ENCODE results near the gene GPR151.
A peak's percentile ranks its signal among the peaks of the same experiment; 100 is the strongest.

GPR151 gene

DNA sequence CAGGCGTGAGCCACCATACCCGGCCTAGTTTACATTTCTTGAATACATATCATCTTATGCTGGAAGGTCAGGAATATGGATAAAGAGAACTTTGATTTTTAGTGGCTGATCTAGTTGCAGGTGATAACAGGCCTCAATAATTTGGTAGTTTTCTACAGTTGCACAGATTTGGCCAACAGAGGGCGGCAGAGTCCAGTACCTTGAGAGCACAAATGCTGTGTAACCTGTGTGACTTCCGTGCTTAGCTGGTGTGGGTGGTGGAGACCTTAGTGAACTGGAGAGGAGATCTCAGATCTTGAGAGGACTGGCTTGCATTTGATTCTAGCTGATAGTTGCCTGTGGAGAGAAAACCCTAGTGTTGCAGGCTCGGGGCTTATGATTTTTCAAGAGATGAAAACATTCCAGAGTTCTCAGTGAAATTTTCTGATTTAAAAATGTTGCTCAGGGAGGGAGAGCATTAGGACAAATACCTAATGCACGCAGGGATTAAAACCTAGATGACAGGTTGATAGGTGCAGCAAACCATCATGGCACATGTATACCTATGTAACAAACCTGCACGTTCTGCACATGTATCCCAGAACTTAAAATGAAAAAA, 17.4 kb upstream of the GPR151 start:
- Mint-ChIP-seq H3K9me3 (no peaks in the 10 kb centered on the region), H3K4me1 (peaks cover 7% of the 10 kb centered on the region), H3K27ac (no peak overlapping the region), H3K4me3 (no peak overlapping the region), H3K27me3 (no peaks in the 10 kb centered on the region)
- DNase-seq (peak; percentile 68 to 76), ATAC-seq (peak; percentile 93)

DNA sequence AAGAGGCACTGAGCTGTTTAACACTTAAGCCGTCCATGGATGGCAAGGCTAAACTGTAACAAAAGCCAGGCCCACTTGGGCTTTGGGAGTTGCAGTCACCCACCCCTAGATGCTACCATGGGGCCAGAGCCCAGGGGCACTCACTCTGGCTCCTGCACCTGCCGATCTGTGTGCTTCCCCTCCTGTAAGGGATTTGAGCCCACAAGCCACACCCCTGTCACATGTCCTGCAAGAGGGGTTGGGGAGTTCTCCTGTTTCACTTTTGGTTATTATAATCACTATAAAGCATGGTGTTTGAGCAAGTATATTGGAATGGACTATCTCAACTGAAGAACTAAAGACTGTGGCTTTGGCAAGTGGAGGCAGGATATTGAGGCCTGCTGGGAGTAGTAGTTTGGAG, 14.0 kb upstream of the GPR151 start:
- DNase-seq = no peak
- no peak overlapping the region for H3K27ac Mint-ChIP-seq
- peak; percentile 55 for ATAC-seq
- H3K4me1 Mint-ChIP-seq = peaks cover 7% of the 10 kb centered on the region
- H3K4me3 Mint-ChIP-seq = no peak overlapping the region
- H3K9me3 Mint-ChIP-seq = no peaks in the 10 kb centered on the region
- H3K27me3 Mint-ChIP-seq = no peaks in the 10 kb centered on the region

DNA sequence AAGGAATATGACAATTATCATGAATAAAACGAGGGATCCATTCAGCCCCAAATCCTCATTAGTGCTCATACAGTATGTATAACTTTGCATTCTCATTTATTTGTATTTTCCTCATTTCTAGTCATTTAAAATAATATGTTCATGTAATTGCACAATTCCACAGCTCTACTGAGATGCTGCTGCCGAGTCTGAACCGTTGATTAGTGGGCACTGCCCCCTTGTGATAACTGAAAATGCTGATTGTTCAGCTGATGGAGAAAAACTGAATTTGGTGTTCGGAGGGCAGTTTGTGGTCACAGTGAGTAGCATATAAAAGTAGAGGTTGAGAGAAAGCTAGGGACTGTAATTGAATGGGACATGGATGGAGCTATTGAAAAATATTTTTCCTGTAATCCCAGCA, 12.2 kb upstream of the GPR151 start:
- H3K9me3 Mint-ChIP-seq = no peaks in the 10 kb centered on the region
- ATAC-seq (no peak), DNase-seq (no peak)
- no peak overlapping the region for H3K27ac Mint-ChIP-seq
- H3K4me1 Mint-ChIP-seq = peaks cover 3% of the 10 kb centered on the region
- no peak overlapping the region for H3K4me3 Mint-ChIP-seq
- no peaks in the 10 kb centered on the region for H3K27me3 Mint-ChIP-seq

DNA sequence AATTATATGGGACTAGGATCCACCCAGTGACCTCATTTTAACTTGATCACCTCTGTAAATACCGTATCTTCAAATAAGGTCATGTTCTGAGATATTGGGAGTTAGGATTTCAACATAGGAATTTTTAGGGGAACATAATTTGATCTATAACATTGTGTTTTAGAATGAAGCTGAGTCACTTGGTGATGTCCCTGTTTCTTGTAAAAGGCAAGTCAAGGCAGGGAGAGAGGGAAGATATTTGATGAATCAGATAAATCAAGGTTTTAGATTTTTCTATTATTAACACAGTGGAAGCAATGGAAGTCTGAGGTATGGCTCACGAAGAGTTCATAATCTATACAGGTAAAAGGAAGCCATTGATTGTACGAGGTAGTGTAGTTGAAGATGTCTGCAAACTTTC, 11.8 kb upstream of the GPR151 start:
- Mint-ChIP-seq H3K27ac (no peak overlapping the region), H3K4me1 (no peaks in the 10 kb centered on the region), H3K9me3 (no peaks in the 10 kb centered on the region), H3K4me3 (no peak overlapping the region), H3K27me3 (no peaks in the 10 kb centered on the region)
- ATAC-seq = no peak
- no peak for DNase-seq

DNA sequence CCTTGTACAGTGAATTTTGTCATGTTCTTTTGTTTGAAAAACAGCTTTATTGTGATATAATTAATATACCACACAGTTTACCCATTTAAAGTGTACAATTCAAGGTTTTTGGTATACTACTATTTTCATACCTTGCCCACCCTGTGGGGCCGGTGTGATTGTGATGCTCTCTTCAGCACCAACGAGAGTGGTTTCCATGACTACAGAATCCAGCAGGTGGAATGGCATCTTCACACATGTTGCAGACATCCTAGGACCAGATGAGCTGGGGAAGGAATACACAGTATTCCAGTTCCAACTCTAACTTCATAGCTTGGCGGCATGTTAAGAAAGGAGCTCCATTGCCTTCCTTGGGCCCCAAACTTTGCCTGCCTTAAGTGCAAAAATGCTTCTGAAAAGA, 7.7 kb upstream of the GPR151 start:
- Mint-ChIP-seq H3K27ac (no peak overlapping the region), H3K4me3 (no peak overlapping the region), H3K27me3 (peaks cover 17% of the 10 kb centered on the region), H3K4me1 (no peaks in the 10 kb centered on the region), H3K9me3 (no peaks in the 10 kb centered on the region)
- no peak for DNase-seq
- no peak for ATAC-seq

DNA sequence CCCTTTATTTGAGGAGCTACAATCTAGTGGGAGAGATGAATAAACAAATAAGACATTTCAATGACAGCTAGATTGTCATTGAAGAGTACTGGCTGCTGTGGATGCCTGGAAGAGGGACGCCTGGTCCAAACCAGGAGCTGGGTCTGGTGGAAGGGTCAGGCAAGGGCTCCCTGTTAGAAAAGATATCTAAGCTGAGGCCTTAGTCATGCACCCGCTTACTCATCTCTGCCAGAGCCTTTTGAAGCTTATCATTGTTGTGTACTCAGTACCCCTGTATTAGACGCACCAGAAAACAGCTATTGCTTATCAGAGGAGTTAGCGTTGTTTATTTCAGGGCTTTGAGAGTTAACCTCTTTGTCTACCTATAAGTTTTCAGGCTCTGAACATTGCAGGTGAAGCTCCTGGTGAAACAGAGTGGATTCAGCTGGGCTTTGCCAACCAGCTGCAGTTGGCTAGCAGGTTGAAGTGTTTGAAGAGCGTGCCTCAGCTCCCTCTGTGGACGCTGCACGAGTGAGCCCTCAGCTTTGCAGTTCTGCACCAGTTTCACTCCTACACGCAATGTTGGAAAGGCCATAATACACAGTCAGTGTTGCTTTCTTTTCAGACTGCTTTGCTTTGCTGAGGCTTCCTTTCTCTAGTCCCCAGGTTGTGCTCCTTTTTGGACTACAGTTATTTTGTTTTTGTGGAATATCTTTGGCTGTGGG, 5.6 kb upstream of the GPR151 start:
- Mint-ChIP-seq H3K27ac (no peak overlapping the region), H3K4me3 (no peak overlapping the region), H3K27me3 (peaks cover 17% of the 10 kb centered on the region), H3K9me3 (no peaks in the 10 kb centered on the region), H3K4me1 (no peaks in the 10 kb centered on the region)
- ATAC-seq (no peak), DNase-seq (no peak)

DNA sequence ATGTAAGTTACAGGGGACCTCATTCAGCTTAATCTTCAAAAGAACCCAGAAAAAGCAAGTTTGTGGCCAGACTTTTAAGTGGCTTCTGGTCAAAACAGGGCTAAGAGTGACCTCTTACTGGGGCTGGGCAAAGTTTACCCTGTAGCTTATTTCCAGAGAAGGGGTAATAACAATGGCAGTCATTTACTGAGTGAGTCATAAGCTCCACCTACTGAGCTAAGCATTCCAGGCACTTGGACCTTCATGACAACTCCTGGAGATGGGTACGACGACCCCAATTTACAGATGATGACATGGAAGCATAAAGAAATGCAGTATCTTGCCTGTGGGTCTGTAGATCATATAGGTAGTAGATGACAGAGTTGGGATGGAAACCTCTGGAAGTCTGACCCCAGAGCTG, 4.7 kb upstream of the GPR151 start:
- Mint-ChIP-seq H3K4me3 (no peak overlapping the region), H3K27me3 (peaks cover 17% of the 10 kb centered on the region), H3K27ac (no peak overlapping the region), H3K9me3 (no peaks in the 10 kb centered on the region), H3K4me1 (no peaks in the 10 kb centered on the region)
- DNase-seq (no peak), ATAC-seq (no peak)

DNA sequence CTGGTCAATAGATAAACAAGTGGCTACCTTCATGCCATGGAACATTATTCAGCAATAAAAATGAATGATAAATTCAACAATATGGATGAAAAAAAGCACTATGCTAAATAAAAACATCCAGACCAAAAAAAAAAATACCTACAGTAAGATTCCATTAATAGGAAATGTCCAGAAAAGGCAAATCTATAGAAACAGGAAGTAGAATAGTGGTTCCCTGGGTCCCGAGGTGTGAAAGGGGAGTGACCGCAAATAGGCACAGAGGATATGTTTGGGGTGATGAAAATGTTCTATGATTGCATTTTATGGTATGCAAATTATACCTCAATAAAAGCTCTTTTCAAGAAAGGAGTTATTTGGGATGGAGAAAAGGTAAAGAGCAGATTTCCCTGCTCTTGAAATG, 3.6 kb upstream of the GPR151 start:
- no peaks in the 10 kb centered on the region for H3K9me3 Mint-ChIP-seq
- H3K27me3 Mint-ChIP-seq = peaks cover 17% of the 10 kb centered on the region
- no peak overlapping the region for H3K27ac Mint-ChIP-seq
- H3K4me3 Mint-ChIP-seq = no peak overlapping the region
- H3K4me1 Mint-ChIP-seq = no peaks in the 10 kb centered on the region
- no peak for DNase-seq
- ATAC-seq = no peak

DNA sequence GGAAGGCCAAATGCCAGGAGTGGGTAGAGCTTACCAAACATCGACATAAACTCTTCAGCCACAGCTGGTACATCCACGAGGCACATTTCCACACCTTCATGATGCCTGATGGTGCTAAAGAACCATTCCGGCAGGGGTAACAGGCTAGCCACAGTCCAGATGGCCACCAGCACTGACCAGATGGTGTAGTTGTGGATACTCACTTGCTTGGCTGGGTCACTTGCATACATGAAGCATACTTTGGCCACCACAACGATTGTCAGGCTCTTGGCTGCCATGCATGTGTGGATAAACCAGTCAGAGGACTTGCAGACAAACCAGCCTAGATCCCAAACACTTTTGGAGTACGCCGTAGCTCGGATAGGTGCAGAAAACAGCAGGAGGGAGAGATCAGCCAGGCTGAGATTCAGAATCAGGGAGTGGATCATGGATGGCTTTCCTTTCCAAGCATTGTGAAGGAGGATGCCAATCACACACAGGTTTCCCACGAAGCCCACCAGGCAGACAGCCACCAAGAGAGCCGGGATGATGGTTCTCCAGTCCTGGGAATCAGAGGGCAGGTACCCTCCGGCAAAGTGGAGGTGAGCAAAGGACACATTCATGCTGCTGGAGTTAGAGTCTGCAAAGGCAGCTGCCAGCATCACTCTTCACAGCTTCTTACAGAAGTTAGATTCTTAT, 378 bp downstream of the GPR151 start:
- Mint-ChIP-seq H3K27me3 (peaks cover 8% of the 10 kb centered on the region), H3K9me3 (no peaks in the 10 kb centered on the region), H3K27ac (peak overlapping the region in 1 of 2 donors; percentile 12), H3K4me3 (no peak overlapping the region), H3K4me1 (no peaks in the 10 kb centered on the region)
- DNase-seq = no peak
- ATAC-seq = peak; percentile 42

DNA sequence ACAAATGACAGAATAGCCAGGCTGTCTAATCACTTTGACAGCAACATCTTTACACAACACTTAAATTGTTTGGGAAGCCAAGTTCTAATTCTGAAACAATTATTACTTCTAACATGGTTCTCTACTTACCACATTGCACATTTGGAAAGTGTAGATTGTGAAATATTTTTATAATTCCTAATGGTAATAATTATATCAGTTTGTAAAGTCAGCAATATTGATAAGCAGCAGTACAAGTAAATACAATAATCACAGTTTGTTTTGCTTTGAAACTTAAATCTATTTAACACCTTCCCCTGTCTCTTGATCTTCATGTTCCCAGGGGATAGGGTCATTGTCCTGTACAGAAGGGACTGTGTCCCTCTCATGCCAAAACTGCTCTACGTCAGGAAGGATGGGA, 1.4 kb downstream of the GPR151 start:
- no peak for ATAC-seq
- no peak for DNase-seq
- peaks cover 4% of the 10 kb centered on the region for H3K27me3 Mint-ChIP-seq
- H3K4me1 Mint-ChIP-seq = no peaks in the 10 kb centered on the region
- no peak overlapping the region for H3K4me3 Mint-ChIP-seq
- no peaks in the 10 kb centered on the region for H3K9me3 Mint-ChIP-seq
- H3K27ac Mint-ChIP-seq = no peak overlapping the region

DNA sequence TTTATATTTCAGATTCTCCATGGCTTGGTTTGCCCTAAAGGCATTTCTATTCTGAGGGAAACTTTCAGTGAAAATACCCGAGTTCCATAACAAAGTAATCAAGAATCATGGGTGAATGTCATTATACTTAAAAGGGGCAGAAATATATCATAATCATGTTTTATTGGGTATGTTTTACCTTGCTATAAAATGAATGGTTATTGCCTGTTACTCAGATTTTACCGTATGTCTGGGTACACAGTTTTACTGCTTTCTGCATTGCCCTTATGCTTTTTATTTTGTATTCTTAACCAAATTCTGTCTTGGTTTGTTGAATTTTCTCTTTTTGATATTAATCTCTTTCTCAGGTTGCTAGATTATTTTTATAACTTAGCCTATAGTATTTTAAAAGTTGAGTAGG, 2.5 kb downstream of the GPR151 start:
- no peaks in the 10 kb centered on the region for H3K4me1 Mint-ChIP-seq
- H3K9me3 Mint-ChIP-seq = no peaks in the 10 kb centered on the region
- H3K27ac Mint-ChIP-seq = no peak overlapping the region
- H3K4me3 Mint-ChIP-seq = no peak overlapping the region
- DNase-seq = no peak
- no peaks in the 10 kb centered on the region for H3K27me3 Mint-ChIP-seq
- ATAC-seq = no peak

DNA sequence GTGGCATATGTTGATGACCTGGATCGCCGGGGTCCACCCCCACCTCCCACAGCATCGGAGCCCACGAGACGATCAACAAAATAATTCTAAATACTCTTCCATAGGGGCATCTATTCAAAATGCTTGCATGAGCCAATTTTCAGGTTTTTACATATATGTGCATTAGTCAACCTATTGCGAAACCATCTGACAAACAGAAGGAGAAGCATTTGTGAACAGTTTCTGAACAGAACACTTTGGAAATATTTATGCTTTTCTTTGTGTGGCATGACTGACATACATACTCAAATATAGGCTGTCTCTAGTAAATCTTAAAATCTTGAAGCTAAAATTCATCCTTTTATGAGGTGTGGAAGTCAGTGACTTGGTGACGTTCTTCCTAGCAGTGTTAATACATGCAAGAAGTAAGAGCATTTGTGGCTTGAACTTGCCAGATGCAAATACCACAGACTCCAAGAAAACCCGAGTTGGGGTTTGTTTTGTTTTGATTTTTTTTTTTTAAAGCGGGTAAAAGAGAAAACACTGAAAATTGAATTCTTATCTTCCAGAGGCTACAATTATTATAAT, 5.3 kb downstream of the GPR151 start:
- Mint-ChIP-seq H3K27me3 (no peaks in the 10 kb centered on the region), H3K9me3 (no peaks in the 10 kb centered on the region), H3K27ac (no peak overlapping the region), H3K4me1 (no peaks in the 10 kb centered on the region), H3K4me3 (no peak overlapping the region)
- DNase-seq (no peak), ATAC-seq (no peak)

DNA sequence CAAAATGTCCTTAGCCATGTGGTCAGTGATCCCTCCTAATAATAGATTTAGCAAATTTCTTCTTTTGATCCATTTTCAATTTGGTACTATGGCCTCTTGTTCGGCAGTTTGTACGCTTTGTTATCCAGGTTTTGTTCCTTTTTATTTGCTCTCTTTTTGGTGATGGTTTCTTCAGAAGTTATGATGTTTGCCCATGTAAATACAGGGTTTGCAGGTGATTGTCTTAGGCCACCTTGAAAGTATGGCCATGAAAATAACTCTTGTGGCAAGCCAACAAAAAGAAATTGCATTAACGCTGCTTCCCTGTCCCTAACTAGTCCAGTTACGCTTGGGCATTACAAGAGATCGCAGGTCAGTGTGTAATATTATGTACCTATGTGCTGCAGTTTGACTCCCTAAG, 8.6 kb downstream of the GPR151 start:
- Mint-ChIP-seq H3K4me3 (no peak overlapping the region), H3K27me3 (no peaks in the 10 kb centered on the region), H3K9me3 (no peaks in the 10 kb centered on the region), H3K27ac (no peak overlapping the region), H3K4me1 (no peaks in the 10 kb centered on the region)
- no peak for DNase-seq
- no peak for ATAC-seq

DNA sequence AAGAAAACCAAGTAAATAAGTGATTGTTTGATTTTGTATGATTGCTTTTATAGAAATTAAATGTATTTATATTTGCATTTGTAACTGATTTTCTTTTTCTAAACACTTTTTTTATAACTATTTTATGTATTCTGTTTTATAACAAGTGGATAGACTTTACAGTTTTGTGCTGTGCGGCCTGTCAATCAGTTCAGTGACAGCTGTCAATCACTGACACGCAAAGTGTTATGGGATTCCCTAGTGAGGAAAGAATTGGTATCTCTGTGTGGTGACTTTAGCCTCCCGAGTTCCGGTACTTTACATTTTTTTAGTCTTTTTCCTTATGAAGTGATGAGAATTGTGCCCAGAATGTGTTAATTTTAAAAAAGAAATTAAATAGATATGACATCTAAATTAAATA, 16.3 kb downstream of the GPR151 start:
- Mint-ChIP-seq H3K4me1 (peaks cover 4% of the 10 kb centered on the region), H3K27me3 (no peaks in the 10 kb centered on the region), H3K27ac (no peak overlapping the region), H3K4me3 (no peak overlapping the region), H3K9me3 (no peaks in the 10 kb centered on the region)
- no peak for DNase-seq
- ATAC-seq = no peak

DNA sequence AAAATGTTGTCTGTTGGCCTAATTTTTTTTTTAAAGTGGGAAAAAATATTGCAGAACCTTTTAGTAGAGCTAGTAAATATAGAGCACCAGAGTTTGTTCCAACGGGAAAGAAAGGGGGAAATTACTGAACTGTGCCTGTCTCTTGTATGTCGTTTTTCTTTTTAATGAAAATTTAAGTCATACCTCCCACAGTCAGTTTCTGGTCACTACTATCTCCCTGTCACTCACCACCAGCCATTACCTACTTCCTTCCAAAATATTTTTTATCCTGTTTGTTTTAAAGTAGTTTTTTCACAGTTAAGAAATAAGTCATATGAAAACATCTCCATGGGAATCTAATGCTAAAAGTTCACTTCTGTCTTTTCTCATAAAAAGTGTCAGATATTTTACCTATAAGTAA, 21.3 kb downstream of the GPR151 start:
- no peak overlapping the region for H3K27ac Mint-ChIP-seq
- no peaks in the 10 kb centered on the region for H3K27me3 Mint-ChIP-seq
- peaks cover 4% of the 10 kb centered on the region for H3K4me1 Mint-ChIP-seq
- ATAC-seq = no peak
- H3K9me3 Mint-ChIP-seq = no peaks in the 10 kb centered on the region
- DNase-seq = no peak
- H3K4me3 Mint-ChIP-seq = no peak overlapping the region

DNA sequence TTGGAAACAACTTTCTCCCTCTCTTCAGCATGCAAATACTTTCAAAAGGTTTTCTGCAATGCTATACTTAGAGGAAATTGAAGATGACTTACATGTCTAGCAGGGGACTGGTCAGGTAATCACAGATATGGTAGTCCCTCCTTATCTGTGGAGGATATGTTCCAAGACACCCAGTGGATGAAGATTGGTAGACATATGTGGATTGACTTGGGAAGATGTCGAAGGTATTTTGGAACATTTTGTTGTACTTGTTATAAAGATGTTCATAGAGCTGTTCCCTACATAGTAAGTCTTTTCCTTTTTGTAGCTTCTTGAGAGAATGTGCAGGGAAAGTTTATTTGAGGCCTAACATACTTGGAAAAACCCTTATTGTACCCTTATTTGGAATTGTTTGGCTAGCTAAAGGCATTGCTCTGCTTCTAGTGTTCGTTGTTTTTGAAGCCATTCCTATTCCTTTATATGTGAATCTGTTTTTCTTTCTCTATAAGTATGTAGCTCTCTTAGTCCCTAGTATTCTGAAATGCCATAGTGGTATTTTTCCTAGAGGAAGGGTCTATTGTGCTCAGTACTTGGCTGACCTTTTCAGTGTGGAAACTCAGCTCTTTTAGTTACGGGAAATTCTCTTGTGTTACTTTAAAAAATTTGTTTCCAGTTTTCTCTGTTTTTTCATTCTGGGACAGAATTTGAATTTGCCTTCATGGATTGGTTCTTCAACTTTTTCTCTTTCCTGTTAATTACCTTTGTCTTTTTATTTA, 25.7 kb downstream of the GPR151 start:
- H3K4me3 Mint-ChIP-seq = no peak overlapping the region
- H3K27ac Mint-ChIP-seq = peak overlapping the region; percentile 6 to 63
- no peaks in the 10 kb centered on the region for H3K27me3 Mint-ChIP-seq
- no peaks in the 10 kb centered on the region for H3K4me1 Mint-ChIP-seq
- DNase-seq (no peak), ATAC-seq (no peak)
- H3K9me3 Mint-ChIP-seq = no peaks in the 10 kb centered on the region
